Caco-2 (cell line): ENCODE results near the gene IL1A. TPM values are rescaled to one million over a fixed set of nuclear protein-coding genes. Genes with fewer than 3 reads are reported as not detected.

Source experiments
- BruUV-seq: library from RNA; stranded (reverse); fragments of 400-500 nt; replicated peaks from 2 replicates; lab custom pipeline; 2021; lab: Mats Ljungman, UMichigan
- CTCF ChIA-PET: fragments of 300-600 bp; sonication (Branson Sonifier 250); formaldehyde crosslinking; loops from one replicate; lab custom pipeline; 2022; ENCODE audit warnings: antibody characterized with exemption; lab: Charles Lee
- POLR2A ChIA-PET: fragments of 300-600 bp; sonication (Branson Sonifier 250); formaldehyde crosslinking; loops from one replicate; lab custom pipeline; 2022; ENCODE audit warnings: antibody characterized with exemption; lab: Charles Lee
- DNase-seq, 2 experiments: peaks; one replicate each; pipeline versions ENCODE4 v3.0.0 to v3.0.0-alpha.2; 2020 to 2022
- H3K27me3 ChIP-seq: replicated peaks from 2 replicates; pipeline ENCODE4 v1.6.0; 2011; ENCODE audit warnings: low read length; ENCODE audit not compliant: control insufficient read depth, insufficient read depth
- H3K36me3 ChIP-seq: 2 replicates; pipeline ENCODE4 v1.5.1; 2011; ENCODE audit warnings: low read length; ENCODE audit not compliant: control insufficient read depth, insufficient read depth
- H3K4me1 ChIP-seq: fragments of 250-450 bp; sonication (Bioruptor Pico); 2 replicates; pipeline ENCODE4 v1.5.1; 2020; ENCODE audit warnings: mild to moderate bottlenecking
- H3K4me3 ChIP-seq: 2 replicates; pipeline ENCODE4 v1.5.1; 2011; ENCODE audit warnings: low read depth, mild to moderate bottlenecking, control low read depth, low read length
- H3K9me3 ChIP-seq: fragments of 250-450 bp; sonication (Bioruptor Pico); 2 replicates; pipeline ENCODE4 v1.5.1; 2020; ENCODE audit warnings: mild to moderate bottlenecking, moderate library complexity
- H3K27ac Mint-ChIP-seq: one replicate; pipeline ENCODE4 v1.8.0; 2022; ENCODE audit warnings: mixed read lengths; ENCODE audit not compliant: unreplicated experiment
- H3K27me3 Mint-ChIP-seq: one replicate; pipeline ENCODE4 v1.8.0; 2022; ENCODE audit warnings: mixed read lengths; ENCODE audit not compliant: insufficient read depth, unreplicated experiment
- H3K36me3 Mint-ChIP-seq: one replicate; pipeline ENCODE4 v1.8.0; 2022; ENCODE audit warnings: mild to moderate bottlenecking, mixed read lengths; ENCODE audit not compliant: insufficient read depth, unreplicated experiment
- H3K4me1 Mint-ChIP-seq: one replicate; pipeline ENCODE4 v1.8.0; 2022; ENCODE audit warnings: low read depth, mixed read lengths; ENCODE audit not compliant: unreplicated experiment
- H3K4me3 Mint-ChIP-seq: one replicate; pipeline ENCODE4 v1.8.0; 2022; ENCODE audit warnings: mild to moderate bottlenecking, moderate library complexity, mixed read lengths; ENCODE audit not compliant: unreplicated experiment
- H3K9me3 Mint-ChIP-seq: one replicate; pipeline ENCODE4 v1.8.0; 2022; ENCODE audit warnings: mixed read lengths; ENCODE audit not compliant: unreplicated experiment
- intact Hi-C: fragments of 100-400 bp; cut with micrococcal nuclease; formaldehyde crosslinking; loops from one replicate; pipeline ENCODE4 v1.10.0; 2022; ENCODE audit not compliant: unreplicated experiment
- total RNA-seq: library from RNA; stranded (reverse); gene quantifications from 2 replicates; pipeline ENCODE4 v1.2.3, GENCODE V29; 2022
- TF ChIP-seq, protein P1 (sequence below), 2 experiments: fragments of 200-600 bp in 1 of 2; IDR thresholded peaks; 1 replicate in 1 of 2; 2 replicates in 1 of 2; pipeline versions ENCODE4 v1.5.1 to v1.8.0; 2011 to 2022; ENCODE audit warnings: antibody characterized with exemption in 1 of 2, control low read depth in 1 of 2, inconsistent platforms in 1 of 2, low read depth in 1 of 2, low read length in 1 of 2, mild to moderate bottlenecking in 1 of 2, moderate library complexity in 1 of 2; ENCODE audit not compliant: insufficient read depth in 1 of 2, severe bottlenecking in 1 of 2, unreplicated experiment in 1 of 2

IL1A gene
- total RNA-seq, 1 experiment from 2014 or later, result not detected

DNA sequence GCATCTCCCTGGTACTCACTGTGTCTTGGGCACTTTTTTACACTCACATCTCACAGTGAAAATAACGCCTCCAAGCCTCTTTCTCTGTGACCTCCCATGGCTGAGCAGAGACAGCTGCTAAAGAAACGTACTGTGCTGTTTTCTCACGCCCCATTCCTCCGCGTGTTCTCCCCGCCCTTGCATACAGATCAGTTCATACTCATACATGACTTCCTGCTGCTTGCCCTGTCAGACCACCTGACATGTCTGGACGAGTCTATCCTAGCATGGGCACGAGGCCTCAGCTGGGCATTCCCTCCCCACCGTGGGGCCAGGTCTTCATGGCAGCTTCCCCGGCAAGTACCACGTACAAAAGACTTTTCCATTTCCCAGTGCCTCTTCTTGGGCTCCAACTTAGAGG is 21.2 kb upstream of the IL1A start:
- H3K4me3 Mint-ChIP-seq, result no peak overlapping the region
- POLR2A ChIA-PET, result no interaction called here

DNA sequence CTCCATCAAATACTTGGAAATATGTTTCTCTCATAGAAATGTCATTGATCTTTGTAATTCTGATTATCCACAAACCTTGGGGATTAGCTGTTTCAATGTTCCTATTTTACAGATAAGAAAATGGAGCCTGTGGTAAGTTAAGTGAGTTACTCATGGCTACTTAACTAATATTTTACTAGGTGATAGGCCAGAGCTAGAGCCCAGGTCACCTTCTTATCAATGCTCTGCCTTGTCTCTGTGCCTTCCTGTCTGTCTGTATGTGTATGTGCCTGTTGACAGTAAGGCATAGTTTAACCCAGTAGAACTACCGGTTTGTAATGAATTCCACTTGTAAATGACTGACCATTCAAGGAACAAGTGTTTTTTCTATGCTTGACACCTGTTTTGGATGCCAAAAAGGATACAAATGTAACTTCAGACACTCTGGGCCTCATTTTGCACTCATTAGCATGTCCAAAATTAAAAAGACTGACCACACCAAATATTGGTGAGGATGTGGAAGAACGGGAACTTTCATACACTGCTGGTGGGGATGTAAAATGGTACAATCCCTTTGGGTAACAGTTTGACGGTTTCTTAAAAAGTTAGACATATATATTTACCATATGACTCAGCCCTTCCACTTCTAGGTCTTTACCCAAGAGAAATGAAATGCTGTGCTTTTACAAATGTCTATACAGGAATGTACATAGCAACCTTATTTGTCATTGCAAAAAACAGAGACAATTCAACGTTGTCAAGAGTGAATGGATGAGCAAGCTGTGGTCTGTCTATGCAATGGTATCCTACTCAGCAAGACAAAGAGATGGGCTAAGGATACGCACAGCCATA is 19.6 kb upstream of the IL1A start:
- Histone ChIP-seq H3K4me3 (no peak overlapping the region), H3K27me3 (no peaks in the 10 kb centered on the region), H3K9me3 (peaks cover 7% of the 10 kb centered on the region; the same call in 1 of the 2 replicates), H3K36me3 (no peaks in the 10 kb centered on the region), H3K4me1 (peaks cover 9% of the 10 kb centered on the region)
- POLR2A ChIA-PET, result no interaction called here
- intact Hi-C loops, result no loop called here
- TF ChIP-seq, protein P1, sequence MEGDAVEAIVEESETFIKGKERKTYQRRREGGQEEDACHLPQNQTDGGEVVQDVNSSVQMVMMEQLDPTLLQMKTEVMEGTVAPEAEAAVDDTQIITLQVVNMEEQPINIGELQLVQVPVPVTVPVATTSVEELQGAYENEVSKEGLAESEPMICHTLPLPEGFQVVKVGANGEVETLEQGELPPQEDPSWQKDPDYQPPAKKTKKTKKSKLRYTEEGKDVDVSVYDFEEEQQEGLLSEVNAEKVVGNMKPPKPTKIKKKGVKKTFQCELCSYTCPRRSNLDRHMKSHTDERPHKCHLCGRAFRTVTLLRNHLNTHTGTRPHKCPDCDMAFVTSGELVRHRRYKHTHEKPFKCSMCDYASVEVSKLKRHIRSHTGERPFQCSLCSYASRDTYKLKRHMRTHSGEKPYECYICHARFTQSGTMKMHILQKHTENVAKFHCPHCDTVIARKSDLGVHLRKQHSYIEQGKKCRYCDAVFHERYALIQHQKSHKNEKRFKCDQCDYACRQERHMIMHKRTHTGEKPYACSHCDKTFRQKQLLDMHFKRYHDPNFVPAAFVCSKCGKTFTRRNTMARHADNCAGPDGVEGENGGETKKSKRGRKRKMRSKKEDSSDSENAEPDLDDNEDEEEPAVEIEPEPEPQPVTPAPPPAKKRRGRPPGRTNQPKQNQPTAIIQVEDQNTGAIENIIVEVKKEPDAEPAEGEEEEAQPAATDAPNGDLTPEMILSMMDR (IDR thresholded peaks at IDR 0.05; ENCODE audit: insufficient read depth in 1 of 2, low read depth in 1 of 2, low read length in 1 of 2, severe bottlenecking in 1 of 2, unreplicated experiment in 1 of 2), result no peak
- no peak for DNase-seq
- CTCF ChIA-PET, result no interaction called here
- no TSS peak for BruUV-seq
- peaks cover 7% of the 10 kb centered on the region for H3K4me1 Mint-ChIP-seq
- no peak overlapping the region for H3K4me3 Mint-ChIP-seq
- H3K36me3 Mint-ChIP-seq, result no peaks in the 10 kb centered on the region
- H3K27ac Mint-ChIP-seq, result no peak overlapping the region
- peaks cover 21% of the 10 kb centered on the region for H3K9me3 Mint-ChIP-seq
- no peaks in the 10 kb centered on the region for H3K27me3 Mint-ChIP-seq

More for the DNA sequence above, 21.2 kb upstream of the IL1A start:
- Mint-ChIP-seq H3K27ac (no peak overlapping the region), H3K4me1 (peaks cover 7% of the 10 kb centered on the region), H3K27me3 (no peaks in the 10 kb centered on the region), H3K9me3 (peaks cover 30% of the 10 kb centered on the region), H3K36me3 (no peaks in the 10 kb centered on the region)
- DNase-seq, result no peak
- BruUV-seq, result no TSS peak
- Histone ChIP-seq H3K27me3 (no peaks in the 10 kb centered on the region), H3K9me3 (peaks cover 7% of the 10 kb centered on the region; the same call in 1 of the 2 replicates), H3K4me3 (no peak overlapping the region), H3K4me1 (peaks cover 9% of the 10 kb centered on the region), H3K36me3 (no peaks in the 10 kb centered on the region)
- CTCF ChIA-PET, result no interaction called here
- TF ChIP-seq, protein P1 (IDR thresholded peaks at IDR 0.05; ENCODE audit: insufficient read depth in 1 of 2, low read depth in 1 of 2, low read length in 1 of 2, severe bottlenecking in 1 of 2, unreplicated experiment in 1 of 2), result no peak
- intact Hi-C loops, result no loop called here

DNA sequence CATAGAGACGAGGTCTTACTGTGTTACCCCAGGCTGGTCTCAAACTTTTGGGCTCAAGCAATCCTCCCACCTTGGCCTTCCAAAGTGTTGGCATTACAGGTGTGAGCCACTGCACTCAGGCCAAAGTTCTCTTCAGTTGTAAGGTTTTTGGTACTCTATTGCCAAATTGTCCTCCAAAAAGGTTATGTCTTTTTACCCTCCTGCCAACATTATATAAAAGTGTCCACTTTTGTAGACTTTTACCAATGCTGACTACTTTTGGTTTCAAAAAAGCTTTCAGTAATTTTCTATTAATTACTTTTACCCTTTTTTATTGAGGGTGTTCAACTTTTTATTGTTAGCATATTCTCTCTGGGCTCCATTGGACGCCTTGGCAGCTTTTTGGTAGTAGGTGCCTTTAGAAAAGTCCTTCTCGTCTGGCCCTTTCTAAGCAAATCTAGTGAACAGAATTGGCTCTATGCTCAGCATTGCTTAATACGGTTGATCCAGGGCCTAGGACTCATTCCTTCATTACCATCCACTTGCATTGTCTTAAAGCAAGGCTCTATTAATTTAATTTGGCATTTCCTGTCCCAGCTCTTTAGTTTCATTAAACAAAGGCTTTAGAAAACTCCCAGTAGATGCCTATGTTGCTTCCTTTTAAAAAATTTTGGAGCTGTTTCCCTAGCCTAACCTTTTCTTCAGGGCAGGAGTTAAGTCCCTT is 16.7 kb upstream of the IL1A start:
- no peaks in the 10 kb centered on the region for H3K36me3 ChIP-seq
- ChIA-PET POLR2A (no interaction called here), CTCF (no interaction called here)
- no peak for DNase-seq
- Mint-ChIP-seq H3K4me3 (no peak overlapping the region), H3K36me3 (no peaks in the 10 kb centered on the region), H3K27ac (no peak overlapping the region), H3K9me3 (no peaks in the 10 kb centered on the region), H3K27me3 (no peaks in the 10 kb centered on the region), H3K4me1 (peaks cover 7% of the 10 kb centered on the region)
- no TSS peak for BruUV-seq
- no peak overlapping the region for H3K4me3 ChIP-seq
- TF ChIP-seq, protein P1 (IDR thresholded peaks at IDR 0.05; ENCODE audit: insufficient read depth in 1 of 2, low read depth in 1 of 2, low read length in 1 of 2, severe bottlenecking in 1 of 2, unreplicated experiment in 1 of 2), result no peak
- no peaks in the 10 kb centered on the region for H3K27me3 ChIP-seq
- peaks cover 9% of the 10 kb centered on the region for H3K4me1 ChIP-seq
- intact Hi-C loops, result no loop called here
- H3K9me3 ChIP-seq, result no peaks in the 10 kb centered on the region
